GM12878 (cell line): ENCODE data around the gene PKD1L1. TPM values are rescaled to one million over a fixed set of nuclear protein-coding genes. Genes with fewer than 3 reads are reported as not detected.
A peak's percentile ranks its signal among the peaks of the same experiment; 100 is the strongest.

Source experiments
- ASH2L ChIP-seq: fragments of 300-600, 200-600 bp; sonication (generic); IDR thresholded peaks from 2 replicates; pipeline ENCODE4 v1.6.1; 2017; ENCODE audit warnings: low read depth, mild to moderate bottlenecking, borderline replicate concordance
- CBFB ChIP-seq: IDR thresholded peaks from 2 replicates; pipeline ENCODE4 v1.6.1; 2016; ENCODE audit warnings: antibody characterized with exemption, low read depth
- CBX3 ChIP-seq: fragments of 200-600 bp; sonication (generic); IDR thresholded peaks from 2 replicates; pipeline ENCODE4 v1.6.1; 2016; ENCODE audit warnings: low read depth, borderline replicate concordance
- CREM ChIP-seq: IDR thresholded peaks from 2 replicates; pipeline ENCODE4 v1.6.1; 2014; ENCODE audit warnings: antibody characterized with exemption, low read depth
- DPF2 ChIP-seq: fragments of 450-650 bp; IDR thresholded peaks from 2 replicates; pipeline ENCODE4 v1.6.1; 2017; ENCODE audit warnings: mild to moderate bottlenecking
- EGR1 ChIP-seq, 2 experiments: IDR thresholded peaks; 1 replicate in 1 of 2; 2 replicates in 1 of 2; pipeline ENCODE4 v1.6.1; 2011 to 2012; ENCODE audit warnings: low read depth in 2 of 2, low read length in 2 of 2, borderline replicate concordance in 1 of 2, mild to moderate bottlenecking in 1 of 2, moderate library complexity in 1 of 2
- FOXM1 ChIP-seq: IDR thresholded peaks from 2 replicates; pipeline ENCODE4 v1.6.1; 2012; ENCODE audit warnings: low read depth, mild to moderate bottlenecking, inconsistent platforms, low read length, moderate library complexity
- JUND ChIP-seq: IDR thresholded peaks from 2 replicates; pipeline ENCODE4 v1.6.1; 2012; ENCODE audit warnings: low read depth, mild to moderate bottlenecking, low read length, improper control_type of control experiment, moderate library complexity
- KAT2A ChIP-seq: conservative IDR thresholded peaks from 2 replicates; pipeline ENCODE4 v1.6.1; 2011; ENCODE audit warnings: low read depth, low read length; ENCODE audit not compliant: control insufficient read depth
- KDM1A ChIP-seq: fragments of 200-600 bp; sonication (generic); IDR thresholded peaks from 2 replicates; pipeline ENCODE4 v1.6.1; 2016; ENCODE audit warnings: borderline replicate concordance
- MYC ChIP-seq: IDR thresholded peaks from 2 replicates; pipeline ENCODE4 v1.6.1; 2011; ENCODE audit warnings: mild to moderate bottlenecking, low read length, moderate library complexity, inconsistent platforms; ENCODE audit not compliant: insufficient read depth, insufficient replicate concordance, insufficient read length, severe bottlenecking
- NFIC ChIP-seq: IDR thresholded peaks from 2 replicates; pipeline ENCODE4 v1.6.1; 2012; ENCODE audit warnings: low read depth, mild to moderate bottlenecking, inconsistent platforms, low read length, moderate library complexity
- PAX5 ChIP-seq: IDR thresholded peaks from 2 replicates; pipeline ENCODE4 v1.6.1; 2011; ENCODE audit warnings: low read depth, low read length, borderline replicate concordance
- PAX8 ChIP-seq: fragments of 450-650 bp; IDR thresholded peaks from 2 replicates; pipeline ENCODE4 v1.6.1; 2017; ENCODE audit warnings: mild to moderate bottlenecking, moderate library complexity
- POLR2A ChIP-seq: IDR thresholded peaks from 2 replicates; pipeline ENCODE4 v1.6.1; 2011; ENCODE audit warnings: low read depth, mild to moderate bottlenecking, low read length
- RAD21 ChIP-seq: IDR thresholded peaks from 2 replicates; pipeline ENCODE4 v1.6.1; 2011; ENCODE audit warnings: mild to moderate bottlenecking, low read depth, low read length, moderate library complexity; ENCODE audit not compliant: insufficient read depth
- RBBP5 ChIP-seq: fragments of 200-600 bp; sonication (generic); conservative IDR thresholded peaks from 2 replicates; pipeline ENCODE4 v1.6.1; 2016
- RCOR1 ChIP-seq: conservative IDR thresholded peaks from 2 replicates; pipeline ENCODE4 v1.6.1; 2012; ENCODE audit warnings: low read depth, low read length, improper control_type of control experiment
- SP1 ChIP-seq: IDR thresholded peaks from one replicate; pipeline ENCODE4 v1.6.1; 2011; ENCODE audit warnings: low read depth, low read length
- SREBF1 ChIP-seq: IDR thresholded peaks from 2 replicates; pipeline ENCODE4 v1.6.1; 2012; ENCODE audit warnings: mild to moderate bottlenecking, low read length
- SREBF2 ChIP-seq: IDR thresholded peaks from 2 replicates; pipeline ENCODE4 v1.6.1; 2012; ENCODE audit warnings: mild to moderate bottlenecking, low read length
- YBX1 ChIP-seq: fragments of 450-650 bp; IDR thresholded peaks from 2 replicates; pipeline ENCODE4 v1.6.1; 2016; ENCODE audit warnings: antibody characterized with exemption
- ZBED1 ChIP-seq: IDR thresholded peaks from 2 replicates; pipeline ENCODE4 v1.6.1; 2016; ENCODE audit warnings: borderline replicate concordance
- ZBTB40 ChIP-seq: fragments of 450-650 bp; IDR thresholded peaks from 2 replicates; pipeline ENCODE4 v1.6.1; 2016; ENCODE audit warnings: mild to moderate bottlenecking, moderate library complexity, borderline replicate concordance
- polyA plus RNA-seq, 11 experiments: library from polyadenylated mRNA; depleted of rRNA in 4 of 11; unstranded in 6 of 11; stranded (reverse) in 5 of 11; fragments of >200 nt; fragmentation: Nextera tagmentation in 4 of 11; fragmentation: Illumina TruSeq in 1 of 11; extraction: Ambion mirVana in 4 of 11; extraction: Trizol in 1 of 11; gene quantifications; 1 replicate in 1 of 11; 2 replicates in 10 of 11; pipeline versions ENCODE4 v1.2.1 to v1.2.3, GENCODE V29; 2011 to 2016; ENCODE audit warnings: inconsistent platforms in 2 of 11, missing spikeins in 2 of 11, low read depth in 1 of 11
- total RNA-seq, 4 experiments: library from RNA; depleted of rRNA in 3 of 4; stranded (reverse); fragments of >200 nt in 3 of 4; fragmentation: Illumina TruSeq in 1 of 4; extraction: Trizol in 1 of 4; gene quantifications; 2 replicates each; pipeline versions ENCODE4 v1.2.1 to v1.2.3, GENCODE V29; 2013 to 2021
- TF ChIP-seq, protein P1 (sequence below): IDR thresholded peaks from 2 replicates; pipeline ENCODE4 v1.6.1; 2012; ENCODE audit warnings: low read depth, low read length, improper control_type of control experiment
- TF ChIP-seq, protein P2 (sequence below): IDR thresholded peaks from 2 replicates; pipeline ENCODE4 v1.6.1; 2012; ENCODE audit warnings: low read depth, low read length, improper control_type of control experiment
- TF ChIP-seq, protein P3 (sequence below): fragments of 450-650 bp; IDR thresholded peaks from 2 replicates; pipeline ENCODE4 v1.6.1; 2017; ENCODE audit warnings: borderline replicate concordance

Gene PKD1L1
- total and polyA plus RNA-seq, 10 of the 15 experiments (the other 5 are each of a cell fraction or from before 2014, with no cell fraction given) = under 0.01 to 0.05 (median 0.02) TPM; not detected in 3

- TF ChIP-seq, protein P1, sequence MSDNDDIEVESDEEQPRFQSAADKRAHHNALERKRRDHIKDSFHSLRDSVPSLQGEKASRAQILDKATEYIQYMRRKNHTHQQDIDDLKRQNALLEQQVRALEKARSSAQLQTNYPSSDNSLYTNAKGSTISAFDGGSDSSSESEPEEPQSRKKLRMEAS = no peak; the same call in 1 of the 2 replicates
- peak; percentile 98 for TF ChIP-seq POLR2A
- TF ChIP-seq SREBF2 = no peak
- TF ChIP-seq PAX5 = peak; percentile 90
- peak; percentile 68 for TF ChIP-seq DPF2
- TF ChIP-seq KAT2A = no peak
- TF ChIP-seq EGR1 (IDR thresholded peaks at IDR 0.05; ENCODE audit: borderline replicate concordance in 1 of 2, low read depth in 2 of 2, low read length in 2 of 2) = peak; percentile 12 to 13; a peak in 1 of 3 replicates
- TF ChIP-seq PAX8 = no peak
- no peak for TF ChIP-seq KDM1A
- no peak for TF ChIP-seq NFIC
- no peak for TF ChIP-seq CBX3
- TF ChIP-seq RBBP5 = 0 out of 2 replicates have a peak, but pooled peaks have one; percentile 73
- TF ChIP-seq YBX1 = no peak
- TF ChIP-seq JUND = no peak
- TF ChIP-seq FOXM1 = peak; percentile 47
- no peak for TF ChIP-seq ZBED1
- peak; percentile 83 for TF ChIP-seq SP1
- TF ChIP-seq, protein P2, sequence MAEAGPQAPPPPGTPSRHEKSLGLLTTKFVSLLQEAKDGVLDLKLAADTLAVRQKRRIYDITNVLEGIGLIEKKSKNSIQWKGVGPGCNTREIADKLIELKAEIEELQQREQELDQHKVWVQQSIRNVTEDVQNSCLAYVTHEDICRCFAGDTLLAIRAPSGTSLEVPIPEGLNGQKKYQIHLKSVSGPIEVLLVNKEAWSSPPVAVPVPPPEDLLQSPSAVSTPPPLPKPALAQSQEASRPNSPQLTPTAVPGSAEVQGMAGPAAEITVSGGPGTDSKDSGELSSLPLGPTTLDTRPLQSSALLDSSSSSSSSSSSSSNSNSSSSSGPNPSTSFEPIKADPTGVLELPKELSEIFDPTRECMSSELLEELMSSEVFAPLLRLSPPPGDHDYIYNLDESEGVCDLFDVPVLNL = 0 out of 2 replicates have a peak, but pooled peaks have one; percentile 21
- TF ChIP-seq CREM = peak; percentile 91
- peak; percentile 86; the same call in 1 of the 2 replicates for TF ChIP-seq SREBF1
- TF ChIP-seq ASH2L = no peak
- no peak for TF ChIP-seq MYC
- TF ChIP-seq, protein P3, sequence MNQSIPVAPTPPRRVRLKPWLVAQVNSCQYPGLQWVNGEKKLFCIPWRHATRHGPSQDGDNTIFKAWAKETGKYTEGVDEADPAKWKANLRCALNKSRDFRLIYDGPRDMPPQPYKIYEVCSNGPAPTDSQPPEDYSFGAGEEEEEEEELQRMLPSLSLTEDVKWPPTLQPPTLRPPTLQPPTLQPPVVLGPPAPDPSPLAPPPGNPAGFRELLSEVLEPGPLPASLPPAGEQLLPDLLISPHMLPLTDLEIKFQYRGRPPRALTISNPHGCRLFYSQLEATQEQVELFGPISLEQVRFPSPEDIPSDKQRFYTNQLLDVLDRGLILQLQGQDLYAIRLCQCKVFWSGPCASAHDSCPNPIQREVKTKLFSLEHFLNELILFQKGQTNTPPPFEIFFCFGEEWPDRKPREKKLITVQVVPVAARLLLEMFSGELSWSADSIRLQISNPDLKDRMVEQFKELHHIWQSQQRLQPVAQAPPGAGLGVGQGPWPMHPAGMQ = no peak
- no peak for TF ChIP-seq RCOR1
- peak; percentile 81 for TF ChIP-seq CBFB
- peak; percentile 97 for TF ChIP-seq ZBTB40
- TF ChIP-seq RAD21 = no peak
These were observed 31.0 kb upstream of the PKD1L1 start, which contains the start of gene HUS1 (continued) for GRCh38 chr7:47979145-47979831.
